ENCODE results near the gene SPARCL1.
"Not testable (repeated sequence)": the region's sequence is repeated elsewhere in the genome, so short reads cannot be mapped to it uniquely, and the experiment has no call there.

Gene SPARCL1

DNA sequence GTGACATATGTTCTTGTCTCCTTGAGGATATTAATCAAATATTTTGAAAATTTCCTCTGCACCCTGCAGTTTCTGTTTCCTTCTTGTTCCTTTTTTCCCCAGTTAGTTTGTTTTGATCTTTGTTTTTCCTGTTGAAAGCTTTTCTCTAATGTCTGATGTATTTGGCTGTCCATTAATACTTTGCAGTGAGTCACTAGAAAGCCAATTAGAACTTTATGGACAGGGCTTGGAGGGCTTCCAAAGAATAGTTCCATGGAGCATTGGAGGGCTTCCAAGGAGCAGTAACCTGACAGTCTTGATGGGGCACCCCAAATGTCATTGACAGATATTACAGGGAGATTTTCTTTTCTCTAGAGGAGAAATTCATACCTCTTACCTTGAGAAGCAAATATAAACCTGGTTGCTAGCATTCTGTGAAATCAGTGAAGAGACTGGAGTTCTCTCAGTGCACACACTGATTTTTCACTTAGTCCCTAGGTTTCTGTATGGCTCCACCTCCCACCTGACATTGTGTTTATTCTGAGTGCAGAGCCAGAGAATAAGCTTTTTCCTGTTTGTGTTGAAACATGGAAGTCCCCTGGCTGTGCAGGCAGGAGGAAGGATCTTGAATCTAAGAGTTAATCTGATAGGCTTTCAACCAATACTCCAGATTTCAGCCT lies 26.5 kb downstream of the SPARCL1 start:
- DNase-seq (ENCODE audit: low read depth in 1 of 2, low spot score in 1 of 2): no peak

DNA sequence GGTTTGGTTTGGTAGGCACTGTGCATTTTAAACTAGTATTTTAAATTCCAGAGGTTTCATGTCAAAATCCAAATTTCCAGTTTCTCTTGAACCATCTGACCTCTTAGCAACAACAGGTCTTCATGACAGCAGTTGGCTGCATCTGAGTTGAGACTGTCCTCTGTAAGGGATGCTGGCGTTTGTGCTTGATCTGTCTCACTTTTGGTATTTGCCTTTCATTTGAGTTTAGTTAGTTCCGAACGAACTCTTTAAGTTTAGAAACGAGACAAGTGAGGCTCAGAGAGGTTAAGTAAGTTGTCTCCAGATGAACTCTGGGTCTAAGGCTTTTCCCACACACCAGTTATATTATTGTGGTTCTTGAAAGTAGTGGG lies 29.1 kb downstream of the SPARCL1 start:
- DNase-seq (ENCODE audit: low read depth in 1 of 2, low spot score in 1 of 2): no peak

DNA sequence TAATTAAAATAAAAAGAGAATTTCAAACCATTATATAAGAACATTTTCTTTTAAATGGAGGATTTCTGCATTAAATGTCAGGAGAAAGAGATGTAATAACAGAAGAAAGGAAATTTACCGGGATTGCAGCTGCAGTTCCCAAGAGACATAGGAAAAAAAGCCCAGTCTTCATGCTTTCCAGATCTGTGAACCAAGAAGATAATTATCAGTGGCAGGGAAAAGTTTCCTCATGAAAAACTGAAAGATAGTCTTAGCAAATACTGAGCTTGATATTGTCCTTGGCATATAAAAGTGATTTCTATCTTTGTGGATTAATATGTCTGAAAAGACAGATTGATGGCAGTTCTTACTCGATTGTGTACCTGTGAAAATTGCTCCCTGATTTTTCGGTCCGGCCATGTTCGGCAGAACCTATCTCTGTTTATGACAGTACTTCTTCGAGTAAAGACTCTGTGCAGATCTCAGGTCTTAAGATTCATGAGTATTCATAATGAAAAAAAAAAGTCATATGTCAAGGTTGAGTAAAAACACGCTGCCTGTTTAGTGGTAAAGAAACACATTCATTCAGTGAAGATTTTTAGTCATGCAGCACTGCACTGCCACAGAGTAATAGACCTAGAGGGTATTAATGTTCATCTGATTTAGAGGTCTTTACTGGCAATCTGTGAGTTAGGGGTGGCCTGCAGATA lies 29.6 kb downstream of the SPARCL1 start:
- DNase-seq (ENCODE audit: low read depth in 1 of 2, low spot score in 1 of 2): no peak

DNA sequence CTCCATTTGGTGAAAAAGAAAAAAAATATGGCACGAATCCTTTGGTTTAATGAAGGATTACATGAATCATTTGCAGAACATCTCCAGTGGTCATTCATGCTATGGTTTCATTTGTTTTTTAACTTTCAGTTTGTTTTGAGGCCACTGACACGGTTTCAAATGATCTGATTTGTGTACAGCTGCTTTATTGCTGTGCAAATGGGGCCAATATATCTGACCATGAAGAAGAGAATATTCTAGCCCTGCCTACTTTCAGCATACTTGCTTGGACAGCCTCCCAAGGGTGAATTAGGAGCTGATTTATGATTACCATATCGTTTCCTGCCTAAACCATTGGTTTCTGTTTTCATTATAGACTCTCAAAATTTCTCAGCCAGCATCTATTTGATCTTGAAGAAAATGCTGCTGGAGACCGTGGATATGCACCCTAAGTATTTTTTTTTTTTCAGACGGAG lies 30.7 kb downstream of the SPARCL1 start:
- DNase-seq (ENCODE audit: low read depth in 1 of 2, low spot score in 1 of 2): no peak

DNA sequence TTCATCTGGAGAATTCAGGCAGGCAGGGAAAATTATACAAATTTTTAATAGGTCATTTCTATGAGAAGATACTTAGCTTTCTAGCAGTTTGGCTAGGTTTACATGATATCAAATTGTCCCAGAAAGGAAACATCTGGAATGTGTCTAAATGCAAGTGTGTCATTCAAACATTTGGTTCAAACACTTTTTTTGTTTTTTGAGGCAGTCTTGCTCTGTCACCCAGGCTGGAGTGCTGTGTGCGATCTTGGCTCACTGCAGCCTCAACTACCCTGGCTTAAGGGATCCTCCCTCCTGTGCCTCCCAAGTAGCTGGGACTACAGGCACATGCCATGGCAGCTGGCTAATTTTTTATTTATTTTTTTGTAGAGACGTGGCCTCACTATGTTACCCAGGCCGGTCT lies 31.6 kb downstream of the SPARCL1 start:
- DNase-seq (ENCODE audit: low read depth in 1 of 2, low spot score in 1 of 2): no peak

DNA sequence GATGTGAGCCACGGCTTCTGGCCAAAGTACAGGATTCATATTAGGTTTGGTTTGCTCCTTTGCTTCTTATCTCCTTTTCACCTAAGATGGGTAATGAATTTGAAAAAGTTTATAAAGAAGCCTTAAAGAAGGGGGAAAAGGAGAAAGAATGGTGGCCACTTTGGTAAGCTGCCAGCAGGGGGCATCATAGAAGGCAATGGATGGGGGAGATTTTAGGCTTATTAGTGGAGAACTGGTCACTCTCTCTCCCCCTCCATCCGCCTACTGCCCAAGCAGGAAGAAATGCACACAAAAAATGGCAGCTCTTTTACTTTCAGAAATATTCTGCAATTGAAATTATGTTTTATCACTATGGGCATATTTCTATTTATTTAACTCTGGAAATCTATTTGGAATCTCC lies 32.0 kb downstream of the SPARCL1 start:
- DNase-seq (ENCODE audit: low read depth in 1 of 2, low spot score in 1 of 2): no peak

DNA sequence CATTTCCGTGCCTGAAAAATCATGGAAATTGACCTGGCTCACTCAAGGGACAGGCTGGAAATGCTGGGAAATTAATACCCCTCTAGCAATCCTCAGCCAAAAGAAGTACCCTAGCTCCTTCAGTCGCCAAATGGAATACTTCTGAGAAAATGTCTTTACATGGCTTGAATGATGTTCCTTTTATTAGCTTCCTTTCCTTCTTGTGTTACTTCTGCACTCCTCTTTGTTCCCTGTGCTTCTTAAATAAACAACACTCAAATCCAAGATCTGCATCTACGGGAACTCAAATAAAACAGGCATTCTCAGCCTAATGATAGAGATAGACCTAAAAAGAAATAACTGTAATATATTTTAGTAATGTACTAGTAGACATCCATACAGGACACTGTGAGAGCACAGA lies 36.1 kb downstream of the SPARCL1 start:
- DNase-seq (ENCODE audit: low read depth in 1 of 2, low spot score in 1 of 2): no peak

DNA sequence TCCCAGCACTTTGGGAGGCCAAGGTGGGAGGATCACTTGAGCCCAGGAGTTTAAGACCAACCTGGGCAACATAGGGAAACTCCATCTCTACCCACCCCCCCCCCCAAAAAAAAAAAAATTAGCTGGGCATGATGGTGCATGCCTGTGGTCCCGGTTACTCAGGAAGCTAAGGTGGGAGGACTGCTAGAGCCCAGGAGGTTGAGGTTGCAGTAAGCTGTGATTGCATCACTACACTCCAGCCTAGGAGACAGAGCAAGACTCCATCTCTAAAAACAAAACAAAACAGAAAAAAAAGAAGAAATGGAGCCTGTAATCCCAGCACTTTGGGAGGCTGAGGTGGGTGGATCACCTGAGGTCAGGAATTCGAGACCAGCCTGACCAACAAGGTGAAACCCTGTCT lies 37.3 kb downstream of the SPARCL1 start:
- not testable (repeated sequence) for DNase-seq (ENCODE audit: low read depth in 1 of 2, low spot score in 1 of 2)

DNA sequence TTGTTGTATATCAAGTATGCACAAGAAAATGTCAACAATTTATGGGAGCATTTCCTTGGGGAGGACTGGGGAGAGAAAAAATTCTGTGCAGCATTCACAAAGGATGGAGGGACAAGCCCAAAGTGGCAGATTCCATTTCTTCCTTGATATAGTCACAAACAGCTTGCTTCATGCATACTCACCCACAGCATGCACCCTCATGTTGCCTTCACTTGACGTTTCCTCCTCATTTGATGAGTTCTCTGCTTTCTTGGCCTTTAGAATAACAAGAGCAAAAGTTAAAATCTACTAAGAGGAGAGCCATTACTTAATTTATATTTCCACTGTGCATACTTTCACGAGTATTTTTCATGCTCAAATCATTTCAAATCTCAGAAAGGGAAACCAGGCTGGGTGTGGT lies 37.7 kb downstream of the SPARCL1 start:
- DNase-seq (ENCODE audit: low read depth in 1 of 2, low spot score in 1 of 2): no peak

DNA sequence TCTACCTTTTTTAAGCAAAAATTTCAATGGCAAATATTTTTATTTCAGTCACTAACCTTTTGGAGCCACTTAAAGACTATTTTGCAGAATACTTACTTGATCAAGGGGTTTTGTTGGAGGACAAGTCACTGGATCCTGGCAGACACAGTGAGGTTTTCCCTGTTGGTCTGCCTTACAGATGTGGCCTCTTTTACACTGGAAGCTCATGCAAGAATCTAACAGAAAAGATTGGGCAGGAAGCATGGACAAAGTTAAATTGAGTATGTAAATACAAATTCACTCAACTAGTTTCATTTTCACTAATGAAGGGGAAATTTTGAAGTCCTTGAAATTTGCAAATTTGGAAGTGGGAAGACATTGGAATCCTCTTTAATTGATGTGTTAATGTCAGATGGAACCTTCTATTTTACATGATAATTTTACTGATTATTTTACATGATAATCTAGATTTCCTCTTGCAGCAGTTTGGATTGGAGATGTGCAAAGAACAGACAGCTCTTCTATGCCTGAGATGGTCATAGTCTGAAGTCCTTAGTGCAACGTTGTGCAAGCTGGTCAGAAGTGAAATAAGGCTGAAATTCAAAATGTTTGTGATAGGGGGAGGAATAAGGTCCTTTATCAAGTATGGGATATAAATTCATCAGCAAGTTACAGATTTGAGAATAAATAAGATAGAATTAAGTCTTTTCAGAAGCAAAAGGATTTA lies 38.4 kb downstream of the SPARCL1 start:
- DNase-seq (ENCODE audit: low read depth in 1 of 2, low spot score in 1 of 2): no peak

DNA sequence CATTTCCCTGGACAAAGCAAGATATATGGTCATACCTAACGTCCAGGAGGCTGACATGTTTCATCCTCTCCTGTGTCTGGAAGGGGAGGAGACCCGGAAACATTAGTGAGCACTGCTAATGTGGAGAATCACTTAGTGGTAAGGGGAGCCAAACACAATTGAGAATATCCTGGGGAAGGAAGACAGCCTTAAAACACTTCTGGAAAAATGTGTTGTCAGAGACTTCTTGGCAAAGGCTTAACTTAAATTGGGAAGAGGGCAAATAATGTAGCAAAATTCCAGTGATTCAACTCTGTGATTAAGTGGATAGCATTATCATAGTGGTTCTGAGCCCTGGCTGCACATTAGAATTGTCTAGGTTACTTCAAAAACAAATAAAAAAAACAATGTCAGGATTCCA lies 39.5 kb downstream of the SPARCL1 start:
- DNase-seq (ENCODE audit: low read depth in 1 of 2, low spot score in 1 of 2): no peak

DNA sequence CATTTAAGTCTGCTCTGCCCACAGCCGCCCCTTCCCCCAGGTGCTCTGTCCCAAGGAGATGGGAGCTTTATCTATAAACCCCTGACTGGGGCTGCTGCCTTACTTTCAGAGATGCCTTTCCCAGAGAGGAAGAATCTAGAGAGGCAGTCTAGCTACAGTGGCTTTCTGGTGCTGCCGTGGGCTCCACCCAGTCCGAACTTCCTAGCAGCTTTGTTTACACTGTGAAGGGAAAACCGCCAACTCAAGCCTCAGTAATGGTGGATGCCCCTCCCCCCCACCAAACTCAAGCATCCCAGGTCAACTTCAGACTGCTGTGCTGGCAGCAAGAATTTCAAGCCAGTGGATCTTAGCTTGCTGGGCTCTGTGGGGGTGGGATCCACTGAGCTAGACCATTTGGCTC lies 40.5 kb downstream of the SPARCL1 start:
- not testable (repeated sequence) for DNase-seq (ENCODE audit: low read depth in 1 of 2, low spot score in 1 of 2)

DNA sequence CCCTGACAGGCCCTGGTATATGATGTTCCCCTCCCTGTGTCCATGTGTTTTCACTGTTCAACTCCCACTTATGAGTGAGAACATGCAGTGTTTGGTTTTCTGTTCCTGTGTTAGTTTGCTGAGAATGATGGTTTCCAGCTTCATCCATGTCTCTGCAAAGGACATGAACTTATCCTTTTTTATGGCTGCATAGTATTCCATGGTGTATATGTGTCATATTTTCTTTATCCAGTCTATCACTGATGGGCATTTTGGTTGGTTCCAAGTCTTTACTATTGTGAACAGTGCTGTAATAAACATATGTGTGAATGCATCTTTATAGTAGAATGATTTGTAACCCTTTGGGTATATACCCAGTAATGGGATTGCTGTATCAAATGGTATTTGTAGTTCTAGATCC lies 45.9 kb downstream of the SPARCL1 start:
- DNase-seq (ENCODE audit: low read depth in 1 of 2, low spot score in 1 of 2): not testable (repeated sequence)

DNA sequence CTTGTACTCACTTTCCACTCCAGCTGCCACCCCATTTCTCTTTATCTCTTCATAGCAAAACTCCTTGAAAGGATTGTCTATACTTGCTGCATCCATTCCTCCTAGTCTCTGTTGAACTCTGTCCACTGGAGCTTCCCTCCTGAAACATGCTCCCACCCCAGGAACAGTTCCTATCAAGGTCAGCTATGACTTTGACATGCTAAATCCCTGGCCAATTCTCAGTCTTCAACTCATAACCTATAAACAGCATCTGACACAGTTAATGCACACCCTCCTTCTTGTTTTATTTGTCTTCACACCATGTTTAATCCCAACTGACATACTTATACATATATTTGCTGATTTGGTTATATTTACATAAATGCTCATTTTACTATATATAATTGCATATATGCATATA lies 47.8 kb downstream of the SPARCL1 start:
- no peak for DNase-seq (ENCODE audit: low read depth in 1 of 2, low spot score in 1 of 2)

DNA sequence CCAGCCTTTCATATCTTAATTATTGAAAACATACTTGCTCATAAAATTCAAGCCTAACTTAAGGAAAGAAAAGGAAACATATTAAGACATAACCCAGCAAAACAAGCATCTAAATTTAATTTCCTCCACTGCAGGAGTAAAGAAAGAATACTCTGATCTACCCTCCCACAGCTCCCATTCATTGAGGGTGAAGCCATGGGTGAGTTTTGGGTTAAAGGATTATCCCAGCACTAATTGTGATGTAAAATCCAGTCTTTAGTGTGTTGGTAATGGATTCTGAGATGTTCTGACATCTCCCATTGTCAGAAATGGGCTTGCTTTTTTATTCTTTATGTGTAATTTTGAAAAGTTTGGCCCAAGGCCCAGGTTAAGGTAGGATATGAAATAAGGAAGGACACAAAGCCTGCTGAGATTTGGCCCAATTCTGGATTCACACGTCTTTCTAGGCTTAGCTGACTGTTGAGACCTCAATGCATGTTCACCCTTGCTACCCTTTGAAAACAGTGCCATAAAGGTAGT lies 50.4 kb downstream of the SPARCL1 start:
- no peak for DNase-seq (ENCODE audit: low read depth in 1 of 2, low spot score in 1 of 2)

DNA sequence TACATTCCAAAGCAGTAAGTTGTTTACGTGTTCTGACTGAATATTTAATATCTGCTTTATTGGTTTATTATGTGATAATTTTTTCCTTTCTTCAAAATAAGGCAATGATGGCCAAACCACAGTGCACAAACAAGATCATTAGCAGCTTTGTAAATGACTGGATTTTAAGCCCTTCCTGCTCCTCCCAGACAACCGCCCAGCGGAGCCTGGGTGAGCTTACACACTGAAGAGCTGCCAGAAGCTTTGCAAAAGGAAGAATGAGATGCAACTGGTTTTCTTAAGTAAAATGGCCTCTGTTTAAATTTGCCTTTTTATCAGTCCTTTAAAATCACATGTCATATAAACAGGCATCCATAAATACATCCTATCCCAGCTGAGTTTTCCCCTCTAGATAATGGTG lies 52.2 kb downstream of the SPARCL1 start:
- no peak for DNase-seq (ENCODE audit: low read depth in 1 of 2, low spot score in 1 of 2)

DNA sequence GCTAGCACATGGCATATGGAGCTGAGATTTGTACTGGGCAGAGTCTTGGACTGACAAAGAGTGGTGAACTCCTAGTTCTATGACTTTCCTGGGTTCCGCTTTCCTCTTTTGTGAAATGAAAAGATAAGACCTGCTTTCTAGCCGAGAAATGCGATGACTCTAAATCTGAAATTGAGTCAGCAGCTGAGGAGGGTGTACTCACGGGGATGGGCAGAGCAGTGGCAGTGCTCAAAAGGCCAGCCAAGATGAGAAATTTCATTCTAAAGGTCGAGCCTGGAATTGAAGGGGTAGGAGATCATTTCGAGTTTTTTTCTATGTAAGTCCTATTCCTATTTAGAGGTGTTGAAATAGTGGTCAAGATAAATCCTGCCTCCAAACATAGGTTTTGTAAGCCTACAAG lies 59.8 kb downstream of the SPARCL1 start:
- no peak for DNase-seq (ENCODE audit: low read depth in 1 of 2, low spot score in 1 of 2)

DNA sequence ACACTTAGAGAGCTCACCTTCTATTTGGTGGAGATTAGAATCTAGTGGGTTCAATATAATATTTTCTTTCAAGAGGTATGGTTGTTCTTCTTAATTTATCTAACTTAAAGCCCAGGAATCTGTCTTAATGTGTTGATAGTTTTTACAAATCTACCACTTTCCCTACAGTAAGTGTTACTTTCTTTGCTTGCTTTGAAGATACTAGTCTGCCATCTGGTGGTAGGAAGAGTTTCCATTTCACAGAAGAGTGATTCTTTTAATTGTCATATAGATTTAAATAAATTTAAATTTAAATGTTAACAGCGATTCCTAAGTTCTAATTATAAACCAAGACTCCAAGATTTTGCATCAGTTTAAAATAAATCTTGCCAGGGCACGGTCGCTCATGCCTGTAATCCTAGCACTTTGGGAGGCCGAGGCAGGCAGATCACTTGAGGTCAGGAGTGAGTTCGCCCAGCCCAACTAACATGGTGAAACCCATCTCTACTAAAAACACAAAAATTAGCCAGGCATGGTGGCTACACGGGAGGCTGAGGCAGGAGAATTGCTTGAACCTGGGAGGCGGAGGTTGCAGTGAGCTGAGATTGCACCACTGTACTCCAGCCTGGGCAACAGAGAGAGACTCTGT lies 63.3 kb downstream of the SPARCL1 start:
- no peak for DNase-seq (ENCODE audit: low read depth in 1 of 2, low spot score in 1 of 2)

DNA sequence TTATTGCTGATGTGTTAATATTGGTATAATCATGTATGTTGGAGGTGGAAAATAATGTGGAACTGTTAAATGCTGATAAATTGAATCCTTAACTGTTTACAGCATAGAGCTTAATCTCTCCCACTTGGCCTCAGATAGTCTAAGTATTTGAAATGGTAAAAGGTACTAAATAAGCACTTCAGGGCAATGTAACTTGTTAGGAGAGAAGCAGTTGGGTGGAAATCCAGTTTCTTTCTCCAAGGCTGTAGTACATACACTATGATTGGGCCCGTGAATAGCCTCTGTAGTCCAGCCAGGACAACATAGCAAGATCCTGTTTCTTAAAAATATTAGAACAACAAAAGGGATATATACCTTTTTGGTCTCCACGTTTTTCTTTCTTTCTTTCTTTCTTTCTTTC lies 67.1 kb downstream of the SPARCL1 start:
- DNase-seq (ENCODE audit: low read depth in 1 of 2, low spot score in 1 of 2): no peak

DNA sequence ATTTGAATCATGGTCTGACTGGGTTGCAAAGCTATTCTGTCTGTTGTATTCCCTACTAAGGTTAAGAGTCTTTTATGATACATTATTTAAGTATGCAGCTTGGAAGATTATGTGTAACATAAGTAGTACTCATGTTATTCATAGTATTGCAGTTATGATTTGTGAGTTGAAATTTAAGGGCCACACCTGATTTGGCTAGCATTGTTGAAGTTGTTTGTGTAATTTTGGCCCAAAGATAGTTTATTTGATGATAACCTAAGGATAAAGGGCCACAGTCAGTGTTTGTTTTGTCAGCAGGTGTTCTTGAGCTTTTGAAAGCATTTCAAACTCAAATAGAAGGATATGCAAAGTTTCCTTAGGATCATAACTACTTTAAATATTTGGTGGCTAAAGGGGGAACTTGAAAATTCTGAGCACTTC lies 67.9 kb downstream of the SPARCL1 start:
- DNase-seq (ENCODE audit: low read depth in 1 of 2, low spot score in 1 of 2): no peak

DNA sequence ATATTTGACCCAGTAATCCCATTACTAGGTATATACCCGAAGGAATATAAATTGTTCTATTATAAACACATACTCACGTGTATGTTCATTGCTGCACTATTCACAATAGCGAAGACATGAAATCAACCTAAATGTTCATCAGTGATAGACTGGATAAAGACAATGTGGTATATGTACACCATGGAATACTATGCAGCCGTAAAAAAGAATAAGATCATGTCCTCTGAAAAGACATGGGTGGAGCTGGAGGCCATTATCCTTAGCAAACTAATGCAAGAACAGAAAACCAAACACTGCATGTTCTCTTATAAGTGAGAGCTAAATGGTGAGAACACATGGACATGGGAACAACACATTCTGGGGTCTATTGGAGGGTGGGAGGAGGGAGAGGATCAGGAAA lies 70.3 kb downstream of the SPARCL1 start:
- no peak for DNase-seq (ENCODE audit: low read depth in 1 of 2, low spot score in 1 of 2)

DNA sequence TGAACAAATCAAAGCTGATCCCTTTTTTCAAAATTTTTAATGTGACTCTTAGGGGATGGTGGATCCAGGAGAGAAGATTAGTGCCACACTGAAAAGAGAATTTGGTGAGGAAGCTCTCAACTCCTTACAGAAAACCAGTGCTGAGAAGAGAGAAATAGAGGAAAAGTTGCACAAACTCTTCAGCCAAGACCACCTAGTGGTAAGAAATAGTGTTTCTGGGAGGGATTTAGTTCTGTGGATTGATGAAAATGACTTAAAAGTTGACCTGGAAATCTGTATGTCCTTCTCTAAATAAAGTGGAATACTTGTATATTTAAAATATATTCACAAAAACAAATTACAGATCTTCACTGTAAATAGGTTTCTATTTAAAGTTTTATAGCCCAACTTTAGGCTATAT lies 77.6 kb downstream of the SPARCL1 start:
- no peak for DNase-seq (ENCODE audit: low read depth in 1 of 2, low spot score in 1 of 2)

All from activated T-helper 1 cell treated with anti-CD3 and anti-CD28 coated beads, Interleukin-2, amount 50 U/mL, for 16 hours (primary cell).